Tibial artery (tissue), 4 donors: ENCODE results near the gene CHRNG.

Source experiments
- DNase-seq, 2 donors: peaks; one replicate each; pipeline ENCODE4 v3.0.0-alpha.2; 2019
- H3K27ac ChIP-seq, 2 donors: fragments of 200-600 bp; sonication (generic) in 1 of 2; 1 replicate in 1 of 2; 2 replicates in 1 of 2; pipeline ENCODE4 v1.5.1; 2018 to 2019; ENCODE audit warnings: mild to moderate bottlenecking in 1 of 2
- H3K27me3 ChIP-seq, 2 donors: fragments of 200-600 bp; sonication (generic) in 1 of 2; one replicate each; pipeline versions ENCODE4 v1.5.1 to v1.6.0; 2016 to 2019
- H3K36me3 ChIP-seq, 3 donors: fragments of 200-600 bp; sonication (generic) in 2 of 3; one replicate each; pipeline ENCODE4 v1.5.1; 2016 to 2019; ENCODE audit warnings: mild to moderate bottlenecking in 2 of 3
- H3K4me1 ChIP-seq, 4 donors: fragments of 200-600 bp; sonication (generic) in 2 of 4; 1 replicate in 3 of 4; 2 replicates in 1 of 4; pipeline ENCODE4 v1.5.1; 2016 to 2019
- H3K4me3 ChIP-seq, 2 donors: fragments of 200-600 bp; sonication (generic) in 1 of 2; 1 replicate in 1 of 2; 2 replicates in 1 of 2; pipeline ENCODE4 v1.5.1; 2018 to 2019; ENCODE audit warnings: mild to moderate bottlenecking in 2 of 2
- H3K9me3 ChIP-seq, 3 donors: fragments of 200-600 bp; sonication (generic) in 1 of 3; one replicate each; pipeline ENCODE4 v1.5.1; 2016 to 2019
- CTCF ChIP-seq, 2 experiments: fragments of 200-600 bp in 1 of 2; fragments of 450-650 bp in 1 of 2; IDR thresholded peaks; one replicate each; pipeline ENCODE4 v1.5.1; 2017 to 2019; ENCODE audit warnings: antibody characterized with exemption in 2 of 2, mild to moderate bottlenecking in 1 of 2, moderate library complexity in 1 of 2
- intact Hi-C: fragments of 100-400 bp; cut with DNase I; formaldehyde crosslinking; loops from one replicate; pipeline ENCODE4 v1.15.0; 2023; ENCODE audit warnings: low total_unique reads

Gene CHRNG

GRCh38 chr2:232522623-232523401, 16.7 kb upstream of the CHRNG start:
- Histone ChIP-seq H3K27ac (no peak overlapping the region), H3K9me3 (no peaks in the 10 kb centered on the region), H3K4me3 (no peak overlapping the region), H3K27me3 (peaks cover 4 to 87% of the 10 kb centered on the region in 2 donors), H3K4me1 (peaks cover 0 to 37% (median 24%) of the 10 kb centered on the region in 4 donors), H3K36me3 (no peaks in the 10 kb centered on the region)
- intact Hi-C loops, result loop anchor here (2.0 kb wide), 1 partner anchor 78 kb away; no protein-coding TSS in a partner anchor
- TF ChIP-seq CTCF (IDR thresholded peaks at IDR 0.05), result no peak
- no peak for DNase-seq

GRCh38 chr2:232523402-232523681, 16.1 kb upstream of the CHRNG start:
- H3K27me3 ChIP-seq, result peaks cover 4 to 86% of the 10 kb centered on the region in 2 donors
- DNase-seq, result no peak
- intact Hi-C loops, result loop anchor here (2.0 kb wide), 1 partner anchor 79 kb away; no protein-coding TSS in a partner anchor
- H3K4me3 ChIP-seq, result no peak overlapping the region
- no peak for TF ChIP-seq CTCF (IDR thresholded peaks at IDR 0.05)
- no peaks in the 10 kb centered on the region for H3K36me3 ChIP-seq
- H3K27ac ChIP-seq, result no peak overlapping the region
- H3K4me1 ChIP-seq, result peaks cover 0 to 37% (median 24%) of the 10 kb centered on the region in 4 donors
- no peaks in the 10 kb centered on the region for H3K9me3 ChIP-seq

GRCh38 chr2:232523682-232524597, 15.6 kb upstream of the CHRNG start:
- Histone ChIP-seq H3K9me3 (no peaks in the 10 kb centered on the region), H3K4me3 (peak overlapping the region in 1 of 2 donors; percentile 26), H3K27ac (no peak overlapping the region), H3K4me1 (peaks cover 0 to 37% (median 24%) of the 10 kb centered on the region in 4 donors), H3K36me3 (no peaks in the 10 kb centered on the region), H3K27me3 (peaks cover 4 to 80% of the 10 kb centered on the region in 2 donors)
- intact Hi-C loops, result loop anchor here (2.0 kb wide), 1 partner anchor 79 kb away; no protein-coding TSS in a partner anchor
- DNase-seq, result no peak
- TF ChIP-seq CTCF (IDR thresholded peaks at IDR 0.05), result no peak

- no peaks in the 10 kb centered on the region for H3K36me3 ChIP-seq
- peaks cover 4 to 75% of the 10 kb centered on the region in 2 donors for H3K27me3 ChIP-seq
- no peak for TF ChIP-seq CTCF (IDR thresholded peaks at IDR 0.05)
- no peak for DNase-seq
- no peak overlapping the region for H3K4me3 ChIP-seq
- H3K27ac ChIP-seq, result no peak overlapping the region
- H3K4me1 ChIP-seq, result peaks cover 0 to 37% (median 24%) of the 10 kb centered on the region in 4 donors
- H3K9me3 ChIP-seq, result no peaks in the 10 kb centered on the region
- intact Hi-C loops, result no loop called here
These were observed 14.7 kb upstream of the CHRNG start for GRCh38 chr2:232524771-232525170.

GRCh38 chr2:232525199-232525598, 14.3 kb upstream of the CHRNG start:
- H3K36me3 ChIP-seq, result no peaks in the 10 kb centered on the region
- no peak for DNase-seq
- H3K4me3 ChIP-seq, result no peak overlapping the region
- no peaks in the 10 kb centered on the region for H3K9me3 ChIP-seq
- H3K4me1 ChIP-seq, result peaks cover 0 to 37% (median 24%) of the 10 kb centered on the region in 4 donors
- intact Hi-C loops, result no loop called here
- no peak overlapping the region for H3K27ac ChIP-seq
- TF ChIP-seq CTCF (IDR thresholded peaks at IDR 0.05), result no peak
- H3K27me3 ChIP-seq, result peaks cover 4 to 75% of the 10 kb centered on the region in 2 donors
